Upper lobe of left lung (tissue), 4 donors: ENCODE results near the gene LTBP1.

Experiments used
- POLR2A ChIP-seq, 4 donors: fragments of 450-650 bp; IDR thresholded peaks; one replicate each; pipeline ENCODE4 v1.5.1; 2016 to 2017; ENCODE audit warnings: antibody characterized with exemption in 4 of 4, mild to moderate bottlenecking in 2 of 4
- POLR2AphosphoS5 ChIP-seq, 2 donors: sonication (generic); formaldehyde crosslinking; IDR thresholded peaks; one replicate each; pipeline ENCODE4 v1.5.1; 2017; ENCODE audit warnings: antibody characterized with exemption in 2 of 2
- TF ChIP-seq, protein P1 (sequence below), 6 experiments: fragments of 450-650 bp in 4 of 6; fragments of 200-600 bp in 2 of 6; sonication (generic) in 2 of 6; IDR thresholded peaks; one replicate each; pipeline ENCODE4 v1.5.1; 2016 to 2019; ENCODE audit warnings: antibody characterized with exemption in 6 of 6

DNA sequence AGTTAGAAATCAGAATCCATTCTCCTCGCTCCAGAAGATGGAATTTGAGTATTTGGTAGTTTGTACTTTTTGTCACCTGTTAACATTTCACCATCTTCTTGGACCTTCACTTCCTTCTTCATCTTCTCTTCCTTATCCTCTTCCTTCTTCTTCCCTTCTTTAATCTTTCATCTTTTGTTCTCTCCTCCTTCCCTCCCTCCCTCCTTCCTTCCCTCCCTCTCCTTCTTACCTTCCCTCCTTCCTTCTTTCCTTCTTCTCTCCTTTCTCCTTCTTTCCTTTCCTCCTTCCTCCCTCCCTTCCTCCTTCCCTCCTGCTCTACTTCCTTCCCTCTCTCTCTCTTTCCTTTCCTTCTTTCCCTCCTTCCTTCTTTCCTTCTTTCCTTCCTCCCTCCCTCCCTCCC, 31.1 kb upstream of the LTBP1 start:
- TF ChIP-seq, protein P1, sequence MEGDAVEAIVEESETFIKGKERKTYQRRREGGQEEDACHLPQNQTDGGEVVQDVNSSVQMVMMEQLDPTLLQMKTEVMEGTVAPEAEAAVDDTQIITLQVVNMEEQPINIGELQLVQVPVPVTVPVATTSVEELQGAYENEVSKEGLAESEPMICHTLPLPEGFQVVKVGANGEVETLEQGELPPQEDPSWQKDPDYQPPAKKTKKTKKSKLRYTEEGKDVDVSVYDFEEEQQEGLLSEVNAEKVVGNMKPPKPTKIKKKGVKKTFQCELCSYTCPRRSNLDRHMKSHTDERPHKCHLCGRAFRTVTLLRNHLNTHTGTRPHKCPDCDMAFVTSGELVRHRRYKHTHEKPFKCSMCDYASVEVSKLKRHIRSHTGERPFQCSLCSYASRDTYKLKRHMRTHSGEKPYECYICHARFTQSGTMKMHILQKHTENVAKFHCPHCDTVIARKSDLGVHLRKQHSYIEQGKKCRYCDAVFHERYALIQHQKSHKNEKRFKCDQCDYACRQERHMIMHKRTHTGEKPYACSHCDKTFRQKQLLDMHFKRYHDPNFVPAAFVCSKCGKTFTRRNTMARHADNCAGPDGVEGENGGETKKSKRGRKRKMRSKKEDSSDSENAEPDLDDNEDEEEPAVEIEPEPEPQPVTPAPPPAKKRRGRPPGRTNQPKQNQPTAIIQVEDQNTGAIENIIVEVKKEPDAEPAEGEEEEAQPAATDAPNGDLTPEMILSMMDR (IDR thresholded peaks at IDR 0.05), result no peak
- TF ChIP-seq POLR2AphosphoS5 (IDR thresholded peaks at IDR 0.05) (no peak), POLR2A (IDR thresholded peaks at IDR 0.05) (no peak)
